Kidney glomerular epithelial cell (primary cell): ENCODE results near the gene ARGLU1.

Experiments
- DNase-seq: peaks from one replicate; lab custom pipeline; 2025; lab: John Stamatoyannopoulos, UW

Gene ARGLU1

GRCh38 chr13:106586648-106587166 is 18.8 kb upstream of the ARGLU1 start:
- no peak for DNase-seq

- no peak for DNase-seq
Observed at GRCh38 chr13:106581225-106581624, 13.3 kb upstream of the ARGLU1 start.

- DNase-seq, result no peak
Observed at GRCh38 chr13:106575896-106576295, 8.0 kb upstream of the ARGLU1 start.

- no peak for DNase-seq
Observed at GRCh38 chr13:106573868-106574267, 5.9 kb upstream of the ARGLU1 start.

- no peak for DNase-seq
Observed at GRCh38 chr13:106573284-106573846, 5.4 kb upstream of the ARGLU1 start.

- DNase-seq, result no peak
Observed at GRCh38 chr13:106570299-106570852, 2.4 kb upstream of the ARGLU1 start.

GRCh38 chr13:106569233-106570095 is 1.5 kb upstream of the ARGLU1 start:
- DNase-seq, result no peak

GRCh38 chr13:106568299-106569003 is 514 bp upstream of the ARGLU1 start:
- DNase-seq, result no peak

GRCh38 chr13:106566641-106567473 is 1.1 kb downstream of the ARGLU1 start:
- DNase-seq, result peak; percentile 21

- DNase-seq, result no peak
Observed at GRCh38 chr13:106565127-106565775, 2.7 kb downstream of the ARGLU1 start.

GRCh38 chr13:106562301-106562700 is 5.6 kb downstream of the ARGLU1 start:
- no peak for DNase-seq

GRCh38 chr13:106561551-106562170 is 6.3 kb downstream of the ARGLU1 start:
- peak; percentile 20 for DNase-seq

GRCh38 chr13:106560821-106561220 is 7.1 kb downstream of the ARGLU1 start:
- no peak for DNase-seq

- no peak for DNase-seq
Observed at GRCh38 chr13:106558527-106558926, 9.4 kb downstream of the ARGLU1 start.

GRCh38 chr13:106555631-106556328 is 12.2 kb downstream of the ARGLU1 start:
- DNase-seq, result no peak

GRCh38 chr13:106551751-106552150 is 16.2 kb downstream of the ARGLU1 start:
- no peak for DNase-seq

GRCh38 chr13:106551350-106551749 is 16.6 kb downstream of the ARGLU1 start:
- no peak for DNase-seq

GRCh38 chr13:106550570-106551135 is 17.3 kb downstream of the ARGLU1 start:
- DNase-seq, result no peak

- DNase-seq, result no peak
Observed at GRCh38 chr13:106548064-106548696, 19.8 kb downstream of the ARGLU1 start.
